ENCODE measurements around the gene TMEM163.

The TMEM163 gene

GRCh38 chr2:134408386-134408785 is 310.4 kb downstream of the TMEM163 start:
- H3K9me2 ChIP-seq (replicated peaks; ENCODE audit: control insufficient read depth, low read length), result no peaks in the 10 kb centered on the region
- no peaks in the 10 kb centered on the region for H3K9me3 ChIP-seq (ENCODE audit: control insufficient read depth, insufficient read depth, low read length)
- no peak overlapping the region for H3K4me2 ChIP-seq (ENCODE audit: low read length)
- no peaks in the 10 kb centered on the region for H4K20me1 ChIP-seq (ENCODE audit: control insufficient read depth, insufficient read depth, low read depth, low read length)
- TF ChIP-seq CTCF (IDR thresholded peaks at IDR 0.05; ENCODE audit: low read depth, low read length, poor library complexity, severe bottlenecking) (no peak), EZH2phosphoT487 (IDR thresholded peaks at IDR 0.05; ENCODE audit: borderline replicate concordance, low read length) (no peak)
- H3K27me3 ChIP-seq (ENCODE audit: control insufficient read depth, low read length), result no peaks in the 10 kb centered on the region
- H3K79me2 ChIP-seq (ENCODE audit: control insufficient read depth, low read length), result peaks cover 4% of the 10 kb centered on the region; the same call in 1 of the 2 replicates
- H3F3A ChIP-seq (ENCODE audit: control insufficient read depth, insufficient read depth), result peaks cover 9% of the 10 kb centered on the region
- H3K4me1 ChIP-seq (ENCODE audit: control insufficient read depth, low read length), result peaks cover 35% of the 10 kb centered on the region
- peaks cover 43% of the 10 kb centered on the region for H3K36me3 ChIP-seq (ENCODE audit: control insufficient read depth, low read length)
- H3K4me3 ChIP-seq (ENCODE audit: low read length), result no peak overlapping the region
- H3K27ac ChIP-seq (ENCODE audit: low read depth, low read length), result no peak overlapping the region

- TF ChIP-seq CTCF (IDR thresholded peaks at IDR 0.05; ENCODE audit: low read depth, low read length, poor library complexity, severe bottlenecking), result no peak
- no peak for TF ChIP-seq EZH2phosphoT487 (IDR thresholded peaks at IDR 0.05; ENCODE audit: borderline replicate concordance, low read length)
- H3K27me3 ChIP-seq (ENCODE audit: control insufficient read depth, low read length), result no peaks in the 10 kb centered on the region
- no peaks in the 10 kb centered on the region for H3K9me3 ChIP-seq (ENCODE audit: control insufficient read depth, insufficient read depth, low read length)
- H4K20me1 ChIP-seq (ENCODE audit: control insufficient read depth, insufficient read depth, low read depth, low read length), result no peaks in the 10 kb centered on the region
- H3K4me2 ChIP-seq (ENCODE audit: low read length), result no peak overlapping the region
- no peaks in the 10 kb centered on the region for H3K9me2 ChIP-seq (replicated peaks; ENCODE audit: control insufficient read depth, low read length)
- no peak overlapping the region for H3K4me3 ChIP-seq (ENCODE audit: low read length)
- peaks cover 9% of the 10 kb centered on the region for H3F3A ChIP-seq (ENCODE audit: control insufficient read depth, insufficient read depth)
- no peak overlapping the region for H3K27ac ChIP-seq (ENCODE audit: low read depth, low read length)
- peaks cover 43% of the 10 kb centered on the region for H3K36me3 ChIP-seq (ENCODE audit: control insufficient read depth, low read length)
- peaks cover 4% of the 10 kb centered on the region; the same call in 1 of the 2 replicates for H3K79me2 ChIP-seq (ENCODE audit: control insufficient read depth, low read length)
- H3K4me1 ChIP-seq (ENCODE audit: control insufficient read depth, low read length), result peaks cover 31% of the 10 kb centered on the region
These were observed 311.5 kb downstream of the TMEM163 start for GRCh38 chr2:134407154-134407890.

- Histone ChIP-seq H3K27me3 (ENCODE audit: control insufficient read depth, low read length) (no peaks in the 10 kb centered on the region), H3K4me3 (ENCODE audit: low read length) (no peak overlapping the region), H3K79me2 (ENCODE audit: control insufficient read depth, low read length) (peaks cover 4% of the 10 kb centered on the region; the same call in 1 of the 2 replicates), H3K27ac (ENCODE audit: low read depth, low read length) (no peak overlapping the region), H3K9me2 (replicated peaks; ENCODE audit: control insufficient read depth, low read length) (no peaks in the 10 kb centered on the region), H3K36me3 (ENCODE audit: control insufficient read depth, low read length) (peaks cover 41% of the 10 kb centered on the region), H3K9me3 (ENCODE audit: control insufficient read depth, insufficient read depth, low read length) (no peaks in the 10 kb centered on the region), H4K20me1 (ENCODE audit: control insufficient read depth, insufficient read depth, low read depth, low read length) (no peaks in the 10 kb centered on the region), H3F3A (ENCODE audit: control insufficient read depth, insufficient read depth) (peaks cover 9% of the 10 kb centered on the region), H3K4me2 (ENCODE audit: low read length) (no peak overlapping the region), H3K4me1 (ENCODE audit: control insufficient read depth, low read length) (peaks cover 26% of the 10 kb centered on the region)
- TF ChIP-seq CTCF (IDR thresholded peaks at IDR 0.05; ENCODE audit: low read depth, low read length, poor library complexity, severe bottlenecking), result no peak
These were observed 312.1 kb downstream of the TMEM163 start for GRCh38 chr2:134406736-134407135.

Measured in DOHH2 (cell line).